Stimulated activated CD8-positive, alpha-beta memory T cell treated with anti-CD3 and anti-CD28 coated beads, Interleukin-2, amount 100 ng/mL, for 48 hours (primary cell): ENCODE results near the gene IGF2BP3.
A peak's percentile ranks its signal among the peaks of the same experiment; 100 is the strongest.

ENCODE experiments used
- DNase-seq, 2 donors: peaks; one replicate each; pipeline ENCODE4 v3.0.0-alpha.2; 2020; ENCODE audit warnings: low read depth in 2 of 2

IGF2BP3 gene

GRCh38 chr7:23295401-23295697, 174.9 kb downstream of the IGF2BP3 start:
- no peak for DNase-seq

- no peak for DNase-seq
These were observed 175.5 kb downstream of the IGF2BP3 start for GRCh38 chr7:23294549-23295400.

GRCh38 chr7:23293500-23294073, 176.7 kb downstream of the IGF2BP3 start:
- DNase-seq = no peak

GRCh38 chr7:23292623-23293022, 177.7 kb downstream of the IGF2BP3 start:
- DNase-seq = no peak

- DNase-seq = no peak
These were observed 178.2 kb downstream of the IGF2BP3 start for GRCh38 chr7:23291957-23292560.

- DNase-seq = no peak
These were observed 179.3 kb downstream of the IGF2BP3 start for GRCh38 chr7:23290993-23291392.

GRCh38 chr7:23287612-23288011, 182.7 kb downstream of the IGF2BP3 start:
- DNase-seq = no peak

- DNase-seq = no peak
These were observed 184.3 kb downstream of the IGF2BP3 start for GRCh38 chr7:23285657-23286646.

GRCh38 chr7:23284871-23285270, 185.4 kb downstream of the IGF2BP3 start:
- no peak for DNase-seq

- DNase-seq = no peak
These were observed 187.2 kb downstream of the IGF2BP3 start for GRCh38 chr7:23283086-23283485.

- DNase-seq = no peak
These were observed 190.3 kb downstream of the IGF2BP3 start for GRCh38 chr7:23279819-23280525.

- DNase-seq = no peak
These were observed 192.8 kb downstream of the IGF2BP3 start for GRCh38 chr7:23277359-23277989.

GRCh38 chr7:23276947-23277346, 193.3 kb downstream of the IGF2BP3 start:
- no peak for DNase-seq

- DNase-seq = no peak
These were observed 193.9 kb downstream of the IGF2BP3 start for GRCh38 chr7:23276376-23276775.

- DNase-seq = no peak
These were observed 194.4 kb downstream of the IGF2BP3 start for GRCh38 chr7:23275912-23276311.

GRCh38 chr7:23273141-23273599, 197.1 kb downstream of the IGF2BP3 start:
- peak; percentile 85 to 91 for DNase-seq

- DNase-seq = no peak
These were observed 198.0 kb downstream of the IGF2BP3 start for GRCh38 chr7:23272275-23272674.

GRCh38 chr7:23268746-23269145, 201.5 kb downstream of the IGF2BP3 start:
- no peak for DNase-seq

- DNase-seq = no peak
These were observed 202.1 kb downstream of the IGF2BP3 start for GRCh38 chr7:23268167-23268566.

GRCh38 chr7:23267357-23267756, 202.9 kb downstream of the IGF2BP3 start:
- DNase-seq = no peak

- DNase-seq = no peak
These were observed 203.4 kb downstream of the IGF2BP3 start for GRCh38 chr7:23266918-23267317.
